NCI-H1436 treated with DMSO at 0.1 percent for 48 hours (cell line): ENCODE results near the gene OPRM1.

Source experiments
- DNase-seq: peaks from one replicate; lab custom pipeline; 2025; lab: John Stamatoyannopoulos, UW

The OPRM1 gene

GRCh38 chr6:154080461-154081189 lies 41.6 kb downstream of the OPRM1 start:
- DNase-seq, result no peak

GRCh38 chr6:154086510-154086909 lies 47.5 kb downstream of the OPRM1 start:
- DNase-seq, result no peak

GRCh38 chr6:154092326-154092962 lies 53.4 kb downstream of the OPRM1 start:
- no peak for DNase-seq

GRCh38 chr6:154093231-154094044 lies 54.4 kb downstream of the OPRM1 start:
- DNase-seq, result no peak

GRCh38 chr6:154095571-154095970 lies 56.5 kb downstream of the OPRM1 start:
- no peak for DNase-seq

GRCh38 chr6:154096316-154096715 lies 57.3 kb downstream of the OPRM1 start:
- DNase-seq, result no peak

- DNase-seq, result no peak
These were observed 57.8 kb downstream of the OPRM1 start for GRCh38 chr6:154096834-154097233.

GRCh38 chr6:154099211-154099610 lies 60.2 kb downstream of the OPRM1 start:
- no peak for DNase-seq

- DNase-seq, result no peak
These were observed 67.2 kb downstream of the OPRM1 start for GRCh38 chr6:154106251-154106650.

- DNase-seq, result no peak
These were observed 72.0 kb downstream of the OPRM1 start for GRCh38 chr6:154111025-154111424.

- no peak for DNase-seq
These were observed 73.3 kb downstream of the OPRM1 start for GRCh38 chr6:154112181-154112809.

GRCh38 chr6:154113392-154113791 lies 74.4 kb downstream of the OPRM1 start:
- DNase-seq, result no peak

GRCh38 chr6:154117485-154117884 lies 78.4 kb downstream of the OPRM1 start:
- no peak for DNase-seq

GRCh38 chr6:154122195-154122925 lies 83.3 kb downstream of the OPRM1 start:
- no peak for DNase-seq

- no peak for DNase-seq
These were observed 84.3 kb downstream of the OPRM1 start for GRCh38 chr6:154123155-154123956.

GRCh38 chr6:154125421-154125820 lies 86.4 kb downstream of the OPRM1 start:
- no peak for DNase-seq

- DNase-seq, result no peak
These were observed 88.6 kb downstream of the OPRM1 start for GRCh38 chr6:154127657-154128056.

- no peak for DNase-seq
These were observed 95.6 kb downstream of the OPRM1 start for GRCh38 chr6:154134471-154135147.

- no peak for DNase-seq
These were observed 99.8 kb downstream of the OPRM1 start for GRCh38 chr6:154138793-154139192.

GRCh38 chr6:154139892-154140291 lies 100.9 kb downstream of the OPRM1 start:
- DNase-seq, result no peak
